ENCODE measurements around the gene GSTM3. TPM values are rescaled to one million over a fixed set of nuclear protein-coding genes. Genes with fewer than 3 reads are reported as not detected.

Gene GSTM3
- total RNA-seq, 1 experiment from 2014 or later = 10.6 TPM

DNA sequence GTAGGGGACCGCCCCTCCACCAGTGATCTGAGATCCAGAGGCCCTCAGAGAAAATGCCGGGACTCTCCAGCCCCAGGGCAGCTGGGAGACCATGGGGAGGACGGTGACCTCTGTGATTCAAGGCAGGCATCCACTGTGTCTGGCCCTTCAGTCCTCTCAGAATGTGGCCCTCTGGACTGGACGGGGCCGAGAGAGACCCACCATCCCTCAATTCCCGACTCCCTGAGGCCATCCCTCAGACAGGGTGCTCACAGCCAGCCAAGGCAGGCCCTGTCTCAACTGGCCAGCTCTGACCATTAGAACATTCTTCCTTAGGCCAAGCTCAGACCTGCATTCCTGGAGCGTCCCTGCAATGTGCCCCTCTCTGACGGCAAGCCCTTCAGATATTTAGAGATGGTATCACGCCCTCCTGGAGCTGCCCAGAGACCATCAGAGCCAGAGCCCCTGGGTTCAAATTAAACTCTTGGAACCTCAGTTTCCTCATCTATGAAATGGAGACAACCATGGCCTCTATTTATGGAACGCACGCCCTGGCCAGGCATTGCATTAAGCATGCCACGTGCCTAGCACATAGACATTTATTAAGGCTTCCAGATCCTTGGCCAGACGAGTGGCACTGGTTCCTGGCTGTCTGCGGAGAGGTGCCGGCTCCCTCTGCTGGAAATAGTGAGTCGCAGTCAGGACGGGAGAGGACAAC is 32.5 kb upstream of the GSTM3 start:
- Mint-ChIP-seq H3K36me3 (ENCODE audit: insufficient read depth, unreplicated experiment) (peaks cover 10% of the 10 kb centered on the region), H3K27me3 (ENCODE audit: insufficient read depth, unreplicated experiment) (no peaks in the 10 kb centered on the region), H3K4me1 (ENCODE audit: low read depth, unreplicated experiment) (no peaks in the 10 kb centered on the region), H3K9me3 (ENCODE audit: unreplicated experiment) (no peaks in the 10 kb centered on the region), H3K4me3 (ENCODE audit: unreplicated experiment) (no peak overlapping the region), H3K27ac (ENCODE audit: unreplicated experiment) (no peak overlapping the region)
- ChIA-PET POLR2A (no interaction called here), CTCF (interaction anchor here (0.9 to 5.6 kb wide), 8 partner anchors 48 to 227 kb away, joined by 3 to 54 read pairs (median 5); partner anchors contain the start of genes AHCYL1 and GSTM4)
- Histone ChIP-seq H3K27me3 (replicated peaks; ENCODE audit: control insufficient read depth, insufficient read depth, low read length) (no peaks in the 10 kb centered on the region), H3K9me3 (no peaks in the 10 kb centered on the region), H3K36me3 (ENCODE audit: control insufficient read depth, insufficient read depth, low read length) (no peaks in the 10 kb centered on the region), H3K4me1 (no peaks in the 10 kb centered on the region; the same call in 1 of the 2 replicates), H3K4me3 (ENCODE audit: low read depth, low read length) (no peak overlapping the region)
- peak; percentile 76 to 82 for DNase-seq
- intact Hi-C loops (cut with micrococcal nuclease; ENCODE audit: unreplicated experiment) = loop anchor here (1.0 to 10.0 kb wide), 6 partner anchors 41 to 227 kb away; partner anchors contain the start of genes CSF1 and GSTM4
- TF ChIP-seq CTCF (IDR thresholded peaks at IDR 0.05; ENCODE audit: insufficient read depth in 1 of 2, low read depth in 1 of 2, low read length in 1 of 2, severe bottlenecking in 1 of 2, unreplicated experiment in 1 of 2) = peak; percentile 48 to 75
- no TSS peak for BruUV-seq (replicated peaks)

DNA sequence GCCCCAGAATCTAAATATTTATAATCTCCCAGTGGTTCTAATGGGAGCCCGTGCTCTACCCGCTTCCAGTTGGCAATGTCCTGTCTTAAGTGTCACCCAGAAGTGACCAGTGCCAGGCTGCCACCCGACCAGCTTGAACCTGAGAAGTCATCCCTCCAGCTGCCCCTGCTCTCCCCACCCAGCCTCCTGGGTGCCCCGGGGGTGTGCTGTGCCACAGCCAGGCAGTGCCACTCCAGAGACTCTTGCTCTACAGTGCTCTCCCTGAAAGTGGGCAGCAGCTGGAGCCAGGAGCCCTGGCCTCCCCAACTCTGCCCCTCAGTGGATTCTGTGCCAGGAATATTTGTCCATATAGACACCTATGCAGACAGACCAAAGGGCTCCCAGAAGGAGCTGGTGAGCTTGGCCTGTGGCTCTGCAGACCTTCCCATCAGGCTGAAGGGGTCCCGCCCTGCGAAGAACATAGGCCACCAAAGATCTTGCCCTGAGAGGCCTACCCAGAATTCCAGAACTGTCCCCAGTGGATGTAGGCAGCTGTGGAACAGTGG is 31.9 kb upstream of the GSTM3 start:
- BruUV-seq (replicated peaks) = no TSS peak
- no peaks in the 10 kb centered on the region; the same call in 1 of the 2 replicates for H3K4me1 ChIP-seq
- no peaks in the 10 kb centered on the region for H3K27me3 ChIP-seq (replicated peaks; ENCODE audit: control insufficient read depth, insufficient read depth, low read length)
- H3K27ac Mint-ChIP-seq (ENCODE audit: unreplicated experiment) = no peak overlapping the region
- no peak for DNase-seq
- CTCF ChIA-PET = interaction anchor here (0.9 to 3.8 kb wide), 5 partner anchors 48 to 212 kb away, joined by 3 to 26 read pairs (median 6); partner anchors contain the start of genes AHCYL1 and GSTM4
- H3K4me1 Mint-ChIP-seq (ENCODE audit: low read depth, unreplicated experiment) = no peaks in the 10 kb centered on the region
- intact Hi-C loops (cut with micrococcal nuclease; ENCODE audit: unreplicated experiment) = loop anchor here (1.0 to 10.0 kb wide), 6 partner anchors 40 to 226 kb away; partner anchors contain the start of genes CSF1 and GSTM4
- no peaks in the 10 kb centered on the region for H3K27me3 Mint-ChIP-seq (ENCODE audit: insufficient read depth, unreplicated experiment)
- no peaks in the 10 kb centered on the region for H3K9me3 ChIP-seq
- TF ChIP-seq CTCF (IDR thresholded peaks at IDR 0.05; ENCODE audit: insufficient read depth in 1 of 2, low read depth in 1 of 2, low read length in 1 of 2, severe bottlenecking in 1 of 2, unreplicated experiment in 1 of 2) = no peak
- no peaks in the 10 kb centered on the region for H3K36me3 ChIP-seq (ENCODE audit: control insufficient read depth, insufficient read depth, low read length)
- H3K4me3 ChIP-seq (ENCODE audit: low read depth, low read length) = no peak overlapping the region
- H3K9me3 Mint-ChIP-seq (ENCODE audit: unreplicated experiment) = no peaks in the 10 kb centered on the region
- H3K4me3 Mint-ChIP-seq (ENCODE audit: unreplicated experiment) = no peak overlapping the region
- peaks cover 10% of the 10 kb centered on the region for H3K36me3 Mint-ChIP-seq (ENCODE audit: insufficient read depth, unreplicated experiment)
- POLR2A ChIA-PET = no interaction called here

- peaks cover 9% of the 10 kb centered on the region for H3K36me3 Mint-ChIP-seq (ENCODE audit: insufficient read depth, unreplicated experiment)
Observed at GRCh38 chr1:109771712-109772657, 31.1 kb upstream of the GSTM3 start.

More at GRCh38 chr1:109771712-109772657, 31.1 kb upstream of the GSTM3 start:
- ChIA-PET POLR2A (no interaction called here), CTCF (interaction anchor here (3.8 kb wide), 1 partner anchor 132 kb away, joined by 17 read pairs; no protein-coding TSS in a partner anchor)
- H3K27me3 Mint-ChIP-seq (ENCODE audit: insufficient read depth, unreplicated experiment) = no peaks in the 10 kb centered on the region
- no peak overlapping the region for H3K4me3 ChIP-seq (ENCODE audit: low read depth, low read length)
- H3K4me1 Mint-ChIP-seq (ENCODE audit: low read depth, unreplicated experiment) = no peaks in the 10 kb centered on the region
- H3K27me3 ChIP-seq (replicated peaks; ENCODE audit: control insufficient read depth, insufficient read depth, low read length) = no peaks in the 10 kb centered on the region
- no peaks in the 10 kb centered on the region for H3K9me3 Mint-ChIP-seq (ENCODE audit: unreplicated experiment)
- no peak for TF ChIP-seq CTCF (IDR thresholded peaks at IDR 0.05; ENCODE audit: insufficient read depth in 1 of 2, low read depth in 1 of 2, low read length in 1 of 2, severe bottlenecking in 1 of 2, unreplicated experiment in 1 of 2)
- no peak overlapping the region for H3K4me3 Mint-ChIP-seq (ENCODE audit: unreplicated experiment)
- H3K4me1 ChIP-seq = no peaks in the 10 kb centered on the region; the same call in 1 of the 2 replicates
- no TSS peak for BruUV-seq (replicated peaks)
- intact Hi-C loops (cut with micrococcal nuclease; ENCODE audit: unreplicated experiment) = loop anchor here (5.0 to 10.0 kb wide), 4 partner anchors 40 to 143 kb away; partner anchors contain the start of genes CSF1 and GSTM4
- no peaks in the 10 kb centered on the region for H3K9me3 ChIP-seq
- no peak overlapping the region for H3K27ac Mint-ChIP-seq (ENCODE audit: unreplicated experiment)
- H3K36me3 ChIP-seq (ENCODE audit: control insufficient read depth, insufficient read depth, low read length) = no peaks in the 10 kb centered on the region
- no peak for DNase-seq
